Gastrocnemius medialis (tissue), 4 donors: ENCODE results near the gene PARD3B. TPM values are rescaled to one million over a fixed set of nuclear protein-coding genes. Genes with fewer than 3 reads are reported as not detected.

Experiments
- ATAC-seq, 2 donors: fragments of 150-250 bp; one replicate each; pipeline ENCODE4 v1.9.1; 2016
- DNase-seq, 2 donors: peaks; one replicate each; pipeline ENCODE4 v3.0.0-alpha.2; 2019
- H3K27ac ChIP-seq, 4 donors: fragments of 200-600 bp; sonication (generic); 1 replicate in 1 of 4; 2 replicates in 3 of 4; pipeline ENCODE4 v1.5.1; 2016 to 2018; ENCODE audit warnings: mild to moderate bottlenecking in 2 of 4, moderate library complexity in 1 of 4
- H3K27me3 ChIP-seq, 3 donors: fragments of 200-600 bp; sonication (generic) in 2 of 3; 1 replicate in 1 of 3; 2 replicates in 2 of 3; pipeline versions ENCODE4 v1.5.1 to v1.6.0; 2016 to 2019; ENCODE audit warnings: mild to moderate bottlenecking in 1 of 3, moderate library complexity in 1 of 3
- H3K36me3 ChIP-seq, 2 donors: fragments of 200-600 bp; sonication (generic) in 1 of 2; one replicate each; pipeline ENCODE4 v1.5.1; 2017 to 2018
- H3K4me1 ChIP-seq, 2 donors: fragments of 200-600 bp; sonication (generic) in 1 of 2; one replicate each; pipeline ENCODE4 v1.5.1; 2016 to 2017; ENCODE audit warnings: mild to moderate bottlenecking in 2 of 2
- H3K4me3 ChIP-seq, 4 donors: fragments of 200-600 bp; sonication (generic) in 3 of 4; 1 replicate in 1 of 4; 2 replicates in 3 of 4; pipeline ENCODE4 v1.5.1; 2016 to 2019; ENCODE audit warnings: mild to moderate bottlenecking in 2 of 4
- H3K9me3 ChIP-seq, 3 donors: fragments of 200-600 bp; sonication (generic) in 2 of 3; 1 replicate in 1 of 3; 2 replicates in 2 of 3; pipeline ENCODE4 v1.5.1; 2016 to 2019
- POLR2A ChIP-seq, 2 donors: fragments of 450-650 bp; IDR thresholded peaks; one replicate each; pipeline ENCODE4 v1.6.1; 2017; ENCODE audit warnings: antibody characterized with exemption in 2 of 2, mild to moderate bottlenecking in 2 of 2, moderate library complexity in 2 of 2
- in situ Hi-C, 4 donors: fragments of 200-750 bp; cut with MboI; loops; one replicate each; pipeline versions ENCODE4 v1.15.0 to v1.8.0; 2017; ENCODE audit warnings: low sequenced_read_pairs in 4 of 4
- intact Hi-C: fragments of 100-400 bp; cut with DNase I; formaldehyde crosslinking; loops from one replicate; pipeline ENCODE4 v1.15.1; 2023; ENCODE audit warnings: low total_unique reads
- total RNA-seq, 4 donors: library from RNA; depleted of rRNA; stranded (reverse); fragments of >200 nt; gene quantifications; one replicate each; pipeline versions ENCODE4 v1.1.0 to v1.2.3, GENCODE V29; 2016
- TF ChIP-seq, protein P1 (sequence below), 5 experiments: fragments of 450-650 bp in 3 of 5; fragments of 200-600 bp in 2 of 5; sonication (generic) in 2 of 5; IDR thresholded peaks in 4 of 5; conservative IDR thresholded peaks in 1 of 5; 1 replicate in 4 of 5; 2 replicates in 1 of 5; pipeline ENCODE4 v1.5.1; 2016 to 2019; ENCODE audit warnings: antibody characterized with exemption in 5 of 5, mild to moderate bottlenecking in 3 of 5, moderate library complexity in 3 of 5

PARD3B gene
- total RNA-seq, 4 donors from 2014 or later: 2.2 to 15.5 (median 4.6) TPM

DNA sequence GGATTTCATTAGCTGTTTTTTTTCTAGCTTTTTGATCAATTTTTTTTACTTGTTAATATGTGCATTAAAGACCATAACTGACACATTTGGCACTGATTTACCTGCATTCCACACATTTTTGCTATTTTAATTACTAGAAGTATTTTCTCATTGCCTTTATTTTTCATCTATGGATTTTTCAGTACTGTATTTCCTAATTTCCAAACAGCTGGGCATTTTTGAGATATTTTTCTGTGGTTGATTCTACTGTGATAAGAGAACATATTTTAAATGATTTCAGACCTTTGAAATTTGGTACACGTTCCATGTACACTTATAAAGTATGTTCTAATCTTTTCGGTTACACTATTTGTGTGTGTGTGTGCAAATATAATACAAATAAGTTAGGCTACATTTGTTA is 135.3 kb downstream of the PARD3B start:
- ATAC-seq: no peak

DNA sequence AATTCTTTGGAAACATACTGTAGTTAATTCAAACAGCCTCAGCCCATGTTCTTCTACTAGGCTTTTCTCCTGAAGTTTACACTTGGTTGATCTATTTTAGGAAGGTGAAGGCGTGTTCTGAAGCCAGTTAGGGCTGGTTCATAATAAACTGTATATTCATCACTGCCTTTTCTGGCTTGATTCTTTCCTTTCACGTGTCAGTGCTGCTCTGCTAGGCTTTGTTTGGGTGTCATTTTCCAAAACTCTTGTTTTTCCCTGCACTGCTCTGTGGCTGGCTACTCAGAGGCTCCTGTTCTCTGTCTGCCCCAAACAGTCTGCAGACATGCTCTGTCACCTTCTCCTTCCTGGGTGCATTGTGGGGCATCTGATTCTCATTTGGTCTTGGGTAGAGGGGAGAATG is 136.1 kb downstream of the PARD3B start:
- Histone ChIP-seq H3K9me3 (no peaks in the 10 kb centered on the region), H3K4me3 (no peak overlapping the region), H3K27ac (no peak overlapping the region), H3K4me1 (peaks cover 9 to 10% of the 10 kb centered on the region in 2 donors), H3K27me3 (no peaks in the 10 kb centered on the region), H3K36me3 (no peaks in the 10 kb centered on the region)
- in situ Hi-C loops (loop anchor here in 2 of 4 donors (10.0 to 25.0 kb wide), 2 partner anchors 344 to 347 kb away; no protein-coding TSS in a partner anchor), intact Hi-C loops (no loop called here)
- no peak for TF ChIP-seq POLR2A (IDR thresholded peaks at IDR 0.05)
- TF ChIP-seq, protein P1, sequence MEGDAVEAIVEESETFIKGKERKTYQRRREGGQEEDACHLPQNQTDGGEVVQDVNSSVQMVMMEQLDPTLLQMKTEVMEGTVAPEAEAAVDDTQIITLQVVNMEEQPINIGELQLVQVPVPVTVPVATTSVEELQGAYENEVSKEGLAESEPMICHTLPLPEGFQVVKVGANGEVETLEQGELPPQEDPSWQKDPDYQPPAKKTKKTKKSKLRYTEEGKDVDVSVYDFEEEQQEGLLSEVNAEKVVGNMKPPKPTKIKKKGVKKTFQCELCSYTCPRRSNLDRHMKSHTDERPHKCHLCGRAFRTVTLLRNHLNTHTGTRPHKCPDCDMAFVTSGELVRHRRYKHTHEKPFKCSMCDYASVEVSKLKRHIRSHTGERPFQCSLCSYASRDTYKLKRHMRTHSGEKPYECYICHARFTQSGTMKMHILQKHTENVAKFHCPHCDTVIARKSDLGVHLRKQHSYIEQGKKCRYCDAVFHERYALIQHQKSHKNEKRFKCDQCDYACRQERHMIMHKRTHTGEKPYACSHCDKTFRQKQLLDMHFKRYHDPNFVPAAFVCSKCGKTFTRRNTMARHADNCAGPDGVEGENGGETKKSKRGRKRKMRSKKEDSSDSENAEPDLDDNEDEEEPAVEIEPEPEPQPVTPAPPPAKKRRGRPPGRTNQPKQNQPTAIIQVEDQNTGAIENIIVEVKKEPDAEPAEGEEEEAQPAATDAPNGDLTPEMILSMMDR (IDR thresholded peaks at IDR 0.05 in 4 of 5, conservative IDR thresholded peaks at IDR 0.05 in 1 of 5): no peak
- peak in 1 of 2 donors; percentile 69 for ATAC-seq
- DNase-seq: no peak

More for the DNA sequence above, 135.3 kb downstream of the PARD3B start:
- intact Hi-C loops (no loop called here), in situ Hi-C loops (loop anchor here in 2 of 4 donors (10.0 to 25.0 kb wide), 2 partner anchors 343 to 346 kb away; no protein-coding TSS in a partner anchor)
- no peak overlapping the region for H3K27ac ChIP-seq
- peaks cover 9 to 10% of the 10 kb centered on the region in 2 donors for H3K4me1 ChIP-seq
- H3K36me3 ChIP-seq: no peaks in the 10 kb centered on the region
- no peak for TF ChIP-seq POLR2A (IDR thresholded peaks at IDR 0.05)
- TF ChIP-seq, protein P1 (IDR thresholded peaks at IDR 0.05 in 4 of 5, conservative IDR thresholded peaks at IDR 0.05 in 1 of 5): no peak
- no peaks in the 10 kb centered on the region for H3K9me3 ChIP-seq
- no peaks in the 10 kb centered on the region for H3K27me3 ChIP-seq
- H3K4me3 ChIP-seq: no peak overlapping the region
- DNase-seq: no peak

DNA sequence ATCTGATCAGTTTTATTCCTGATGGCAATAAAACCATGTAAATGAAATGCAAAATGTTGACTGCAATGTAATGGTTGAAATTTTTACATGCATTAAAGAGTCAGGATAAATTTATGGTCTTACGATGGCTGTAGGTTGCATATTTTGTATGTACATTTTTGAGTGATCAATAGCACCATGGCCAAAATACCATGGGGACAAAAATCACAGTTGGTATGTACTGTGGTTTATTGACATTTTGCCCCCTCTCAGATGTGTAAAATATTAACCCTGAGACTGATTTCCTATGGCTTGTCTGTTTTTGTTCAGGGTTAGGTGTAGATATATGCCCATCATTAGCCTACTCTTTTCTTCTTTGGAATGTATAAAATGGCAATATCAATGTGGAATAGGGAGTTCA is 138.1 kb downstream of the PARD3B start:
- peaks cover 9 to 10% of the 10 kb centered on the region in 2 donors for H3K4me1 ChIP-seq
- TF ChIP-seq, protein P1 (IDR thresholded peaks at IDR 0.05 in 4 of 5, conservative IDR thresholded peaks at IDR 0.05 in 1 of 5): no peak
- TF ChIP-seq POLR2A (IDR thresholded peaks at IDR 0.05): no peak
- H3K4me3 ChIP-seq: no peak overlapping the region
- in situ Hi-C loops: loop anchor here in 2 of 4 donors (10.0 to 25.0 kb wide), 2 partner anchors 346 to 349 kb away; no protein-coding TSS in a partner anchor
- intact Hi-C loops: no loop called here
- H3K27me3 ChIP-seq: no peaks in the 10 kb centered on the region
- H3K36me3 ChIP-seq: no peaks in the 10 kb centered on the region
- ATAC-seq (no peak), DNase-seq (no peak)
- H3K9me3 ChIP-seq: no peaks in the 10 kb centered on the region
- no peak overlapping the region for H3K27ac ChIP-seq

DNA sequence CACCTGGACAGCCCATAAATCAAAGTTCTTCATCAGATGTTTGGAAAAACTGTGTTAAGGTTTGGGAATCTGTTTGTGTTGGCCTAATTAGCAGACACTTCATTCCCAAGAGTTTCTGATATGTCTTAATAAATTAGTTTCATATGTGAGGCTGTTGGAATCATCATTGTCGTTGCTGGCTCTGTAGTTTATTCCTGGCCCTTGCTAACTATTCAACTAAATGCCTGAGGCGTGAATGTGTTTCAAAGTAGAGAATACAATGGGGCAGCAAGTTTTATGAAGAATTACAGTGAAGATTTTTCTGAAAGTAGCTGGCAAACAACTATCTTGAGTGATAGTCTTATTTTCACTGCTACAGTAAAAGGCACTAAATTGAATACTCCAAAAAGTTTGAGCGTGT is 141.1 kb downstream of the PARD3B start:
- Histone ChIP-seq H3K27me3 (no peaks in the 10 kb centered on the region), H3K27ac (no peak overlapping the region), H3K36me3 (no peaks in the 10 kb centered on the region), H3K9me3 (no peaks in the 10 kb centered on the region), H3K4me1 (peaks cover 3 to 6% of the 10 kb centered on the region in 2 donors), H3K4me3 (no peak overlapping the region)
- ATAC-seq (no peak), DNase-seq (no peak)
- intact Hi-C loops (no loop called here), in situ Hi-C loops (loop anchor here in 2 of 4 donors (10.0 to 25.0 kb wide), 2 partner anchors 349 to 352 kb away; no protein-coding TSS in a partner anchor)
- TF ChIP-seq POLR2A (IDR thresholded peaks at IDR 0.05): no peak
- TF ChIP-seq, protein P1 (IDR thresholded peaks at IDR 0.05 in 4 of 5, conservative IDR thresholded peaks at IDR 0.05 in 1 of 5): no peak
